GM18873 (cell line): ENCODE data around the gene LMNA.

Experiments
- ATAC-seq: cut with Tn5 transposase; IDR thresholded peaks from one replicate; pipeline ENCODE4 v1.9.1; 2021; ENCODE audit warnings: mild to moderate bottlenecking, moderate library complexity, moderate number of reproducible peaks; ENCODE audit not compliant: unreplicated experiment, low FRiP score

LMNA gene

GRCh38 chr1:156081180-156081916 lies 33.2 kb upstream of the LMNA start:
- no peak for ATAC-seq

DNA sequence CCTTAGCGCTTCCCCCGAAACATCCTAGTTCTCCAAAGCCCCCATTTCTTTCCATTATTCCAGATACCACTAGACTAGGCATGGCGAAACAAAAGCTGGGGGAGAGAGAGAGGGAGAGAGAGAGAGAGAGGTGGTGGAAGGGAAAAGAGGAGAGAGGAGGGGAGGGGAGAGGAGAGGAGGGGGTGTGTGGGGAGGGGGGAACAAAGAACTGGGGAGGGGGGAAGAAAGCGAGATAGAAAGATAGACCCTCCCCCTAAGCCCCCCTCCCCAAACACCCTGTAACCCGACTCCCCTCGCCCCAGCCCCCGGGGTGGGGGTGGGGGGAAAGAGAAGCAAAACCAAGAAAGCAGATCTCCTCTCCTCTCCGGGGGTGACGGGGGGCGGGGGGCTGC lies 32.6 kb upstream of the LMNA start:
- ATAC-seq, result no peak

GRCh38 chr1:156082309-156083091 lies 32.0 kb upstream of the LMNA start, which contains the start of gene MEX3A:
MEX3A (minus strand) TSS chr1:156082465; CDS start chr1:156081998, 467 bp downstream.
- no peak for ATAC-seq

DNA sequence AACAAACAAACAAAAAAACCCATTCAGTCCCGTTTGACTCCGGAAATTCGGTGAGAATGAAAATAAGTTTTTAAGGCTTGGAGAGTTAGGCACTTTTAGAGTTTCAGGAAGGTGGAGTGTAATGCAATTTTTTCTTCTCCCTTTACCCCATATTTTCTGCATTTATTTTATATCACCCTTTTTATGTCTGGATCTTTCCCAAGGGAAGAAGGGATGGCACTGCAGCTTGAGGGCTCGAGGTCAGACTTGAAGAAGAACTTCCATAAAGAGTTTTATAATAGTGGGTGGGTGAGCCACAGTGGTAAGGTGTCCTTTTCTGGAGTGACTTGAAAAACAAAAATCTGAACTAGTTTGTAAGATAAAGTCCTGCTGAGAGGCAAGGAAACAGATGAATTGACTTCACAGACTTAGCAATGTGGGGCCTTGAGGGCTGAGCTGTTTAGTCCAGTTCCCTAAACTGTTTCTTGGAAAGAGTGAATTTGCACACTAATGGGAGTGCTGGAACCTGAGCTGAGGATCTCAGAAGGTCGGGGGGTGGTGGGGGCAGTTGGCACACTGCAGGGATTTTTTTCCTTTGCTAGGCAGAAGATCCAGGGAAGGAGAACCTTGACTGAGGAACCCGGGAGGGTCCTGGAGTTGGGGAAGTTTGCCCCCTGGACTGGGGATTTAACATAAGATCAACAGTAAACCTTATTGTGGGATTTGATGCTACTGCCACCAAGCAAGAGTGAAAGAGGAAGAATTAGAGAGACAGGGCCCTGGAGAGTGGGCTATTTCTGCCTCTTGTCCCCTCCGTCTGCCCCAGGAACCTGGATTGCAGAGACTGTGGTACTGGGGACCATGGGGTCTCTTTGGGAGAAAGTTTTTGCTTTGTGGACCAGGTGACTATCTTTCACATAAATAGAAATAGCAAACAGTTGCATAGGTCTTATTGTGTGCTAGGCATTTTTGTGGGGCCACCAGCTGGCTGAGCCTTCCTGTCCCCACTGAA lies 30.4 kb upstream of the LMNA start:
- ATAC-seq, result no peak

GRCh38 chr1:156086256-156086662 lies 28.3 kb upstream of the LMNA start:
- ATAC-seq, result no peak

GRCh38 chr1:156089704-156090103 lies 24.8 kb upstream of the LMNA start:
- no peak for ATAC-seq

DNA sequence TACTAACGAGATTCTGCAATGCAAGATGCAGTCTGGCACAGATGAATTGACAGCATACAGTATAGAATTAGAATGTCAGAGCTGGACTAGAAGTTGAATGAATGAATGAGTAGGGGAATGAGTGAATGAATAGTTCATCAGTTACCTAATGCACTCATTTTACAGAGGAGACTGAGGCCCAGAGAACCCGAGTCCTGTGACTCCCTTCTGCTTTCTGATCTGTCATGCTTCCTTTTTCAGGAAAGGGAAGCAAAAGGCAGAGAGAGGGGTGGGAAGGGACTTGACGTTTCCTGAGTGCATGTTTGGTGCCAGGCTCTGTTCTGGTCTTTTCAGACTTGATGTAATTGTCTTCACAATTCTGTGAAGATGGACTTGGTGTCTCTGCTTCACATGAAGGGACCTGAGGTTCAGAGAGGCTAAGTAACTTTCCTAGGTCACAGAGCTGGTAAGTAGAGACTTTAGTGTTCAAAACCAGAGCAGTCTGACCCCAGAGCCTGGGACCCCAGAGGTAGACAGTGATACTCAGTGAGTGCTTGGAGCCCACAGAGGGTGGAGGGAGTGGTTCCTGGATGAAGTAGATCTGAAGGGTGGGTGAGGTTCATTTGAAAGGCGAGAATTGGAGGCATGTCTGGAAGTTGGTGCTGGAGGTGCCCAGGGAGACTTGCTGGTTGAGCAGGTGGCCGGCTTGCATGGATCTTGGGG lies 24.2 kb upstream of the LMNA start:
- no peak for ATAC-seq

GRCh38 chr1:156090840-156091188 lies 23.7 kb upstream of the LMNA start:
- no peak for ATAC-seq

DNA sequence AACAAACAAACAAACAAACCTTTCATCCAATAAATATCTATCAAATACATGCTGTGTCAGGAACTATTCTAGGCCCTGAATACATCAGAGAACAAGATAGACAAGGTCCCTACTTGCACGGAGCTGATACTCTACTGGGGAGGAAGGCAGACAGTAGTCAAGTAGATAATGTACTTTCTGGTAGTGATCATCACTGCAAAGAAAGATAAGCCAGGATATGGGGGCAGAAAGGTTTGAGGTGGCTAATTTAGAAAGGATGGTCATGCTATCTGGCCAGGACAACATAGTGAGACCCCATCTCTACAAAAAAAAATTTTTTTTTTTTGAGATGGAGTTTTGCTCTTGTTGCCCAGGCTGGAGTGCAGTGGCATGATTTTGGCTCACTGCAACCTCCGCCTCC lies 22.9 kb upstream of the LMNA start:
- ATAC-seq, result no peak

DNA sequence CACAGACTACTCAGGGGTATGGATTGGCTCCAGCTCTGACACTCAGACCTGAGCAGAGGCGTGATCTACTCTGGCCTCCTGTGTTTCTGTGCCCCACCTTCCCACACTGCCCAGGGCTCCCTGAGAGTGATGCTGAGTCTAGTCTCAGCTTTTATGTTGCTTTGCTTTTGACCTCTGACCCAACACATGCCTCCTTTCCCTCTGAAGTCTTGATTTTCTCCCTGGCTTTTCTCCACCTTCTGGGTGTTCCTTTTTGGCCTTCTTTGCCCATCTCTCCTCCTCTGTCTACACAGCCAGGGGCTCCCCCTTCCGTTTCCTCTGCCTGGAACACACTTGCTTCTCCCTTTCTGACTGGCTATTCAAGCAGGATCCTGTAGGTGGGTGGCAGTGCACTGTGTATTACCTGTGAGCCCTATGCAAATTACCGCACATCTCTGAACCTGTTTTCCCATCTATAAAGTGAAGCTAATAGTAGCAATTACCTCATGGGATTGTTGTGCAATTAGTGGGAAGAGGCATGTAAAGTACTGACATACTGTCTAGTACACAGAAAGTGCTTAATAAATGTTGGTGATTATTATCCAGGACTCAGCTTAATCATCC lies 18.5 kb upstream of the LMNA start:
- no peak for ATAC-seq

DNA sequence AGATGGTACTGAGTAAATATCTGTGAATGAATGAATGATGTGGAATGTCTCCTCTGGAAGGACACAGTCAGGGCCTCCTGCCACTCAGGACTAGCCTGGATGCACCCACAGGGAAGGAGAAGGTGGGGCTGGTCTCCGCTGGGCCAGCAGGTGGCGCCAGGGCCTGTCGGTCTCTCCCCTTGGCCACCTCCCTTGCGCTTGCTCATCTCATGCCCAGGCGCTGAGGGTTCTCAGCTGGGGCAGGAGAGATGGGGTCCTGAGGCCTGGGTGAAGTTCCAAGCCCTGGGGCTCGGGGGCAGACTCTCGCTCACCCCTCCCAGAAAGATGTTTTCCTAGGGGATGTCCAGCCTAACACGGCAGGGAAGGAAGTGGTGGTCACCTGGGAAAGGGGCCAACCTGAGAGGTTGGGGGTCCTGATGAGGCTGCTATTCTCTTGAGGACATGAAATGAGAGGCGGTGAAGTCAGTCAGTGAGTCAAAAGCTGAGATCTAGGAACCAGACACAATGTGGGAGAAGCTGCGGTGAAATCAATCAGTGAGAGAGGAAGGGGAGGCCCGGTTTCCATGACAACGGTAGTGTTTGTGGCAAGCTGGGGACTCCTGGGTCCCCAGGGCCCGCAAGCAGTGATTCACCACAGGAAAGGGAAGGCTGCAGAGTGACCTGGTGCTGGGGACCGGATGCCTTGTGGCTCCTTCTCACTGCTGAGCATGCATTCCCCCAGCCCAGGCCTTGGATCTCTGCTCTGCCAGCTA lies 17.7 kb upstream of the LMNA start:
- ATAC-seq, result peak; percentile 39

GRCh38 chr1:156097499-156098178 lies 16.9 kb upstream of the LMNA start:
- ATAC-seq, result no peak

GRCh38 chr1:156098784-156099183 lies 15.7 kb upstream of the LMNA start:
- no peak for ATAC-seq

GRCh38 chr1:156099282-156099681 lies 15.2 kb upstream of the LMNA start:
- ATAC-seq, result no peak

- no peak for ATAC-seq
These were observed 14.1 kb upstream of the LMNA start for GRCh38 chr1:156100205-156100995.

DNA sequence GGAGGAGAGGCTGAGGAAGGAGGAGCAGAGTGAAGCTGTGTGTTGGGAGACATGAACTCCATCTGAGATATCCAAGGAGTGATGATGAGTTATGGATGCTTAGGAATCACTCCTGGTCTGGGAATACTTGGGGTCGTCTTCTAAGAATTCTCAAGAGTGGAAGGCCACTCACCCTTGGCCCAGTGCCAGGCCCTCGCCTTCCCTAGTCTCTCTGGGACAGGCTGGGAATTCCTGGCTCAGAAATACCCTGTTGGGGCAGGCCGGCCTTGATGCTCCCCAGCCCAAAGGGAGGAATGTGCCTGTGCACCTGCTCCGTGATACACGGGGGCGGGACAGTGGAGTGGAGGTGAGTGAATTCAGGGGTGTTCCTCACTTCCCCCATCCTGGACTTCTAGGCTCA lies 12.6 kb upstream of the LMNA start:
- no peak for ATAC-seq

GRCh38 chr1:156102633-156103511 lies 11.6 kb upstream of the LMNA start:
- ATAC-seq, result no peak
